ENCODE data around the gene RTRAF.
A peak's percentile ranks its signal among the peaks of the same experiment; 100 is the strongest.

RTRAF gene

DNA sequence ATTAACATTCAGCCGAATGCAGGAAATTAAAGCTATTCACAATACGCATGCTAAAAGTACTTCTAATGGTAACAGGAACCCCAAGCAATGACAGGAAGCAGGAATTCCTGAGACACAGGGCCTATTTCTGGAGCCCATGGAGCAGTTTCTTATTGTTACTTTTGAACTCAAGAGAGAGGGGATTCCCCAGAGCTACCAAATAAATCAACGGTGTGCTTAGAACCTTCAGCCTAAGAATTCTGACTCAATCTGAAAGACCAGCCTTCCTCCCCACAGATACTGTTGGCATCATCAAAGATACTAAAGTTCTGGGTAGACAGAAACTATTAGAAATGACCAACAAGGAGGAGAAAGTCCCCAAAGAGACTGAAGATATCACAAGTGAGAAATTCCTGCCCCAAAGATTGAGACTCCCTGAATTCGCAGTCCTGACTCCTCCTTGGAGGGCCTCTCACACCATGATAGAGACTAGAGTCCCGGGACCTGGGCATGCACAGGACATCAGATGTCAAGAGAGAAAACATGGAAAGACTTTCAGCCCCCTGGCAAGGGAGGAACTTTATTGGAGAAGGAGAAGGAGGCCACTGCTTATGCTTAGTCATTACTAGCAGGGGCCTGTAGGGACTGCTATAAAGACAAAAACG lies 32.7 kb downstream of the RTRAF start:
- DNase-seq, result no peak

GRCh38 chr14:52023518-52023917 lies 34.2 kb downstream of the RTRAF start:
- peak; percentile 84 for DNase-seq

DNA sequence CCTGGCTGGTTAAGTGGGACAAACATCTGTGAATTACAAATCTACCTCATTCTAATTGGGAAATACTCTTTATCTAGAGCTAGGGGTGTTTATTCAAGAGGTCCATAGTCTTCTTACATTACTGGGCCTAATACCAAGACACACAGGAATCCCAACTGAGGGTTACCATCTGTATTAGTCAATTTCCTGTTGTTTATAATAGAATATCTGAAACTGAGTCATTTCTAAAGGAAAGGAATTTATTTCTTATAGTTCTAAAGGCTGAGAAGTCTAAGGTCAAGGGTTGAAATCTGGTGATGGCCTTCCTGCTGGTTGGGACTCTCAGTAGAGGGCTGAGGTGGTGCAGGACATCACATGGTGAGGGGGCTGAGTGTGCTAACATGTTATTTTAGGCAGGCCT lies 36.0 kb downstream of the RTRAF start:
- DNase-seq, result peak; percentile 94

GRCh38 chr14:52026017-52026660 lies 36.8 kb downstream of the RTRAF start:
- peak; percentile 66 for DNase-seq

GRCh38 chr14:52026901-52027300 lies 37.6 kb downstream of the RTRAF start:
- no peak for DNase-seq

- no peak for DNase-seq
Measured at GRCh38 chr14:52029881-52030280, 40.5 kb downstream of the RTRAF start.

- DNase-seq, result peak; percentile 92
Measured at GRCh38 chr14:52031781-52032180, 42.4 kb downstream of the RTRAF start.

DNA sequence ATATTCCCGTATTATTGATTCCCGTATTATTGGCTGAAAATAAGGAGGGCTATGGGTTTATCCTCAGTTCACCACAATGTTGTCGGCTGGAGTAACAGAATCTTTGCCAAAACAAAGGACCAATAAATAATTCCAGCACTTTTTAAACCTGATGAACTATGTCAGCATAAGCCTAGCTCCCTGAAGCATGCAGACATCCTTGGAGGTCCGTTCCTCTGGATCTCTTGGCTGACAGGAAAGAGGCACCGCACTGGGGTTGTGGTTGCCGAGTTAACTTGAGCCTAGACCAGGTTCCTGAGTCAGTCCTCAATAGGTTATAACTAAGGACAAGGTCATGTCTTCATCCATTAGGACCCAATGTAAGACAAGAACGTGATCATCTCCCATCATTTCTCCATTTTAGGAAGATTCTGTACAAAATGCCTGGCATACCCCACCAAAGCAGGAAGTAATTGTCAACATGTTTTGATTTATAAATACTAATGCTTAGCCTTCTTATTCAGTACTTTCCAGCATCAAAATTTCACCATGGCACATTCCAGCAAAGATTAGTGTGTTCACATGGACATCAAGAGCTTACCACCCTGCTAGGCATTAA lies 43.0 kb downstream of the RTRAF start:
- peak; percentile 89 for DNase-seq

GRCh38 chr14:52033101-52033642 lies 43.8 kb downstream of the RTRAF start:
- DNase-seq, result peak; percentile 78

DNA sequence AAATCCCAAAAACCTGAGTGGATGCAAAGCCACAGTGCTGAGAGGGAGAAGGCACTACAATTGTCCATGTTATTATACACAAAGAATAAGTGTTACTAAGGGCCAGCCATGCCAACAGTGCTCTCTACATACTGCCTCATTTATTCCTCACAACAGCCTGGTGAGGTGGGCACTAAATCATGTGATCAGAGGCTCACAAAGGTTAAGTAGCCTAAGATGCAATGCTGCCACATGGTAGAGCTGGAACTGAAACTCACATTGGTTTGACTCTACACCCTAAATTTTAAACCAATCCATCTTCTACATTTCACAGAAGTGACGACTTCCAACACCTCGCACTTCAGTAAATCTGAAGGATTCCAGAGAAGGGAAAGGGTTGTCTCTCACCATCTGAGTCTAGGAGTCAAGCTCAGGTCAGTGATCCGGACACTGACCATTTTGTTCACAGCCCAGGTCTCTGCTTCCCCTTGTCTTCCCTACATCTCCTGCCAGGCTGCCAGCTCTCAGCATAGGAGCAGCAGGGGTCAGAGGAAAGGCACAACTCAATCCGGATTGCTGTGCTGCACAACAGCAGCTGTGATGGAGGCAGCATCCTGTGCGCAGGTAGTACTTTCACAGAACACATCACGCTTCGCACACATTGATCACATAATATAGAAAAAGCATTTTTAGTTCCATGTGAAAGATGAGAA lies 49.9 kb downstream of the RTRAF start:
- DNase-seq, result no peak

- DNase-seq, result no peak
Measured at GRCh38 chr14:52040598-52040997, 51.3 kb downstream of the RTRAF start.

DNA sequence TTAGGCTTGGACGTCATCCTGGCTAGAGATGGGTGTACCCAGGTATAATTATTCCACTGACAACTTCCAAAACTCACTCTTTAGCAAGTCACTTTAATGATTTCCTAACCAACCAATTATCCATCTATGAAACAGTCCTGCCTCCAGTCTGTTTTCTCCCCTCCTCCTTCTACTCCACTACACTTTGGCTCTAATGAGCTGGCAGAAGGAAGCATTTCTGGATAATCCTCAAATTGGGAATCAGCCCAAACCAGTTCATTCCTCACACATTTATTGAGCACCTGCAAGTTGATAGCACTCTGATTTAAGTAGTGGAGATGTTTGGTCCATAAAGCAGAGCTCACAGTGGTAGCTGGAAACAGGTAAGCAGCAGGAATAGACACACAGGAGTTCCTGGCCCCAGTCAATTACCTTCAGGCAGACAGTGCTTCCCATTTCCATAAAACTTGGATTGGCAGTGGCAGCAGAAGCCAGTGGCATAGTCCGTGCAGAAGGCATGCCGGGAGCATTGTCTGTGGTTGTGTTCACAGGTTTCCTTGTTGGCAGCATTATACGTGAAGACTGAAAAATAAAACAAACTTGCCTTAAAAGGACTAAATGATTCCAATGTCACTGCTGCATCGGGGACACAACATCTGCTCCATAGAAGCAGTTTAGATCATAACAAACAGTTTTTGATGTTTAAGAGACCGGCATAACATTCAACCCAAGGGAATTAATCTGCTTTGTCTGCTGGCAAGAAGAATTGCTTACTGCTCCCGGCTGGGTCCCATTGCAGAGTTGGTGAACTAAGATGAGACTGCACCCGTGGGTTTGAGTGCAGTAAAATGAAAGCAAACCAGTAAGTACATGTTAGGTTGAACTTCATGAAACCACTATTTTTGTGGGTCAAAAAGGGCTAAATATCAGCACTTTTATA lies 53.3 kb downstream of the RTRAF start:
- DNase-seq, result no peak

- no peak for DNase-seq
Measured at GRCh38 chr14:52043690-52044089, 54.3 kb downstream of the RTRAF start.

- DNase-seq, result peak; percentile 94
Measured at GRCh38 chr14:52044791-52045522, 55.6 kb downstream of the RTRAF start.

DNA sequence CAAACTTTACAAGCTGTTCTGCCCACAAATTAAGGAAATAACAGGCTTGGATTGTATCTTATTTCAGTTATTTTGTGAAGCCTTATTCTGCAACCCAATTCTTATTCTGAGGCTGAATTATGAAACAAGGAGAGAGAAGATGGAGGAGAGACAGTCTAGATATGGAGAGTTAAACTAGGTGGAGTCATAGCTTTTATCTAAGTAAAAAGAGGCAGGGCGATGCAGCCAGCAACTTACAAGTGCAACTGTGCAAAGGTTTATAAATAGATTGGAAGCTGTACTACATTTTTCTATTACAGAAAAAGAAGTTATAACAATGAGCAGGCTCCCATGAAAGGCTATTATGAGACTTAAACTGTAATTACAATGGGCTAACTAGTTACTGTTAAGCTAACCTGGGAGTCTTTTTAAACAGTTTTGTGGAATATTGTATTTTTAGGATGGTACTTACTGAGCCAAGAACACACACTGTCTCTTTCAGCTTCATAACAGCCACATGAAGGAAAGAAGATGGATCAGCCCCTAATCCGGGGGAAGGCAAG lies 57.1 kb downstream of the RTRAF start:
- no peak for DNase-seq

DNA sequence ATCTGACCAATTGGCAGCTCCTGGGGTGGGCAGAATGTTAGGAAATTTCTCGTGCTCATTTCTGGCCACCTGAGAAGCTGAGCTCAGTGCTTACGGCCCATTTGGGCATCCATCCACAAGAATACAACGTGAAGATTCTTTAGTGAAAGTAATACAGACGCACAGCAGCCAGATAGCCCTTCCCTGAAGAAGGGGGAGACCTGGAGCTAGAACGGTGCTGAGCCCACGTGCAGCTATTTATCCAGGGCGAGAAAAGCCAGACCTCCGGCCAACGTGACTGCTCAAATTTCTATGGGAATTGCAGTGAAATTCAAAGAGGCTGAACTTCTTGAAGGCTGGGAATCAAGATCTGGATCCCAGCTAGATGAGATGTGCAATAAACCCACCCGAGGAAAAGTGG lies 58.8 kb downstream of the RTRAF start:
- DNase-seq, result no peak

DNA sequence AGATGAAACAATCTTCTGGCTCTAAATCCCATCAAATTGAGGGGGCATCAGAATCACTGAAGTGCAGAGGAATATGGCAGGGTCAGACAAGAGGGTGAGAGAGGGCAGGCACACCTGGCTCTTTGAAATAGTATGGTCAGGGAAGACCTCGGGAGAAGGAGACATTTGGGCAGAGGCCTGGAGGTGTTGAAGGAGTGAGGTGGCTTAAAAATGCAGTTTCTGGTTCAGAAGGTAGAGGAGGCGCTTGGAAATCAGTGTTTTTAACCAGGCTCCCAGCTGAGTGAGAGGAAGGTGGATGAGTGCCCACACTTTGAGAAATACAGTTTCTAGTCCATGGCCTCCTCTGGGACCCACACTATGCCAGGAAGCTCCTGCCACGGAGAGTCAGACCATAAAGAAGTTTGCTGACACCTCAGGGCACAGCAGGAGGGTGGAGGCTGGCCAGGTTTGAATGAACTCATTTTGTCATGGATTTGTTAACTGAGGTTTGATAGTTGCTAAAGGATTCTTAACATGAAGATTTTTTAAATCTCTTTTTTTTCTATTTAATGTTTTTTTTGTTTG lies 59.4 kb downstream of the RTRAF start:
- DNase-seq, result peak; percentile 60

DNA sequence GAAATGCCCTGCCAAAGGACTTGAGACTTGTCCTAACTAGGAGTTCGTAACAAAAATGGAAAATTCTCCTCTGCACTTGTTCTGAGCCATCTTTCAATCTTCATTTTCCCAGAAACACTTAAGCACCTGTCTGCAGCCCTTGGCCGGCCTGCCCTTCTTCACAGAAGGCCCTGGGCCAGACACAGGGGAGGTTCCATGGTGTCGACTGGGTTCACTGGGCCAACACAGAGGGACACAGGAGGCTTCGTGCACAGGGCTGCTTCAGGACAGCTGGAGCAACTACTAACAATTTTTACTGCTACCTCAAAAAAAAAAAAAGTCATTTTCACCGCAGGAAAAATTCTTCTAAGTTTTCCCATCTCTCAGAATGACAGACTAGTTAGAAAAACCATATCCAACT lies 59.9 kb downstream of the RTRAF start:
- DNase-seq, result no peak

- DNase-seq, result no peak
Measured at GRCh38 chr14:52049721-52050588, 60.6 kb downstream of the RTRAF start.

GRCh38 chr14:52051251-52051650 lies 61.9 kb downstream of the RTRAF start:
- DNase-seq, result no peak

Measured in fibroblast of skin of right biceps (primary cell).